SU-DHL-6 (cell line): ENCODE measurements around the gene PPP2R2D.

Source experiments
- CTCF ChIP-seq: fragments of 200-600 bp; sonication (generic); IDR thresholded peaks from one replicate; pipeline ENCODE4 v1.5.1; 2017; ENCODE audit warnings: antibody characterized with exemption, mild to moderate bottlenecking, low read length, moderate library complexity; ENCODE audit not compliant: insufficient read depth, poor library complexity, severe bottlenecking
- EZH2phosphoT487 ChIP-seq: fragments of 200-600 bp; sonication (generic), shearing (Covaris generic); conservative IDR thresholded peaks from 2 replicates; pipeline ENCODE4 v1.6.1; 2018; ENCODE audit warnings: mild to moderate bottlenecking, antibody characterized with exemption, low read length, moderate library complexity, mixed read lengths

GRCh38 chr10:131898061-131898460, 2.7 kb upstream of the PPP2R2D start:
- no peak for TF ChIP-seq CTCF
- TF ChIP-seq EZH2phosphoT487 = no peak
